GM12865 (cell line): ENCODE results near the gene VPS26C.

Experiments
- DNase-seq: peaks from one replicate; pipeline ENCODE4 v3.0.0; 2010; ENCODE audit warnings: low read depth
- H3K4me3 ChIP-seq: 2 replicates; pipeline ENCODE4 v1.5.1; 2011; ENCODE audit warnings: mild to moderate bottlenecking, low read depth, low read length, control low read depth
- CTCF ChIP-seq: IDR thresholded peaks from 2 replicates; pipeline ENCODE4 v1.5.1; 2011; ENCODE audit warnings: low read length, control low read depth, low read depth, inconsistent platforms; ENCODE audit not compliant: insufficient read depth; ENCODE audit errors: missing control alignments

The VPS26C gene

GRCh38 chr21:37272897-37273296 lies 5.8 kb upstream of the VPS26C start:
- no peak for TF ChIP-seq CTCF
- H3K4me3 ChIP-seq, result no peak overlapping the region
- DNase-seq, result no peak

GRCh38 chr21:37270576-37271365 lies 3.6 kb upstream of the VPS26C start:
- DNase-seq, result no peak
- no peak overlapping the region for H3K4me3 ChIP-seq
- TF ChIP-seq CTCF, result no peak

- H3K4me3 ChIP-seq, result no peak overlapping the region
- DNase-seq, result no peak
- TF ChIP-seq CTCF, result no peak
Observed at GRCh38 chr21:37269481-37269880, 2.3 kb upstream of the VPS26C start.

GRCh38 chr21:37268186-37268503 lies 1.0 kb upstream of the VPS26C start:
- DNase-seq, result no peak
- no peak for TF ChIP-seq CTCF
- H3K4me3 ChIP-seq, result peak overlapping the region; percentile 60

- no peak for TF ChIP-seq CTCF
- H3K4me3 ChIP-seq, result peak overlapping the region; percentile 92
- DNase-seq, result no peak
Observed at GRCh38 chr21:37266515-37267221, 466 bp downstream of the VPS26C start.

GRCh38 chr21:37264808-37265207 lies 2.3 kb downstream of the VPS26C start:
- no peak for DNase-seq
- TF ChIP-seq CTCF, result no peak
- no peak overlapping the region for H3K4me3 ChIP-seq
